Activated CD8-positive, alpha-beta memory T cell treated with anti-CD3 and anti-CD28 coated beads, Interleukin-2, amount 50 U/mL, for 1 hour (primary cell): ENCODE results near the gene NOC2L.

Source experiments
- DNase-seq: peaks from one replicate; pipeline ENCODE4 v3.0.0-alpha.2; 2020; ENCODE audit errors: extremely low read depth

NOC2L gene

DNA sequence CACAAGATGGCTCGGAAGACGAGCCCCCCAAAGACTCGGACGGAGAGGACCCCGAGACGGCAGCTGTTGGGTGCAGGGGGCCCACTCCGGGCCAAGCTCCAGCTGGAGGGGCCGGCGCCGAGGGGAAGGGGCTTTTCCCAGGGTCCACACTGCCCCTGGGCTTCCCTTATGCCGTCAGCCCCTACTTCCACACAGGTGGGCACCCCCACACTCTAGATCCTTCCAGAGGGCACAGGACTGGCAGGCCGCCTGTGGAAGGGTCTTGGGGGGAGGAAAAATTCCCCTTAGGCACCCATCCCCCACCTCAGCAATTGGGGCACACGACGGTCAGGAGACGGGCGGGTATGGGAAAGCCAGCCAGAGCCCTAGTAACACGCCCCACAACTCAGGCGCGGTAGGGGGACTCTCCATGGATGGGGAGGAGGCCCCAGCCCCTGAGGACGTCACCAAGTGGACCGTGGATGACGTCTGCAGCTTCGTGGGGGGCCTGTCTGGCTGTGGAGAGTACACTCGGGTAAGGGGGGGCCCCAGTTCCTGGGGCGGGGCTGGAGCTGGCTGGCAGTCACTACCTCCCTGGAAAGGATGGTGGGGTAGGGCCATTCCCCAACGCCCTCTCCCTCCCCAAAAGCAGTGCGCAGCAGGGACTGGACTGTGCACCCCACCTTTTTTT, 16.1 kb downstream of the NOC2L start:
- no peak for DNase-seq

DNA sequence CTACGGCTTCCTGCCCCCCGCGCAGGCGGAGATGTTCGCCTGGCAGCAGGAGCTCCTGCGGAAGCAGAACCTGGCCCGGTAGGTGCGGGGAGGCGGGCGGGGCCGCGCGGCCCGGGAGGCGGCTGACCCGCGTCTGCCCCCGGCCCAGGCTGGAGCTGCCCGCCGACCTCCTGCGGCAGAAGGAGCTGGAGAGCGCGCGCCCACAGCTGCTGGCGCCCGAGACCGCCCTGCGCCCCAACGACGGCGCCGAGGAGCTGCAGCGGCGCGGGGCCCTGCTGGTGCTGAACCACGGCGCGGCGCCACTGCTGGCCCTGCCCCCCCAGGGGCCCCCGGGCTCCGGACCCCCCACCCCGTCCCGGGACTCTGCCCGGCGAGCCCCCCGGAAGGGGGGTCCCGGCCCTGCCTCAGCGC, 16.6 kb downstream of the NOC2L start:
- DNase-seq, result no peak

DNA sequence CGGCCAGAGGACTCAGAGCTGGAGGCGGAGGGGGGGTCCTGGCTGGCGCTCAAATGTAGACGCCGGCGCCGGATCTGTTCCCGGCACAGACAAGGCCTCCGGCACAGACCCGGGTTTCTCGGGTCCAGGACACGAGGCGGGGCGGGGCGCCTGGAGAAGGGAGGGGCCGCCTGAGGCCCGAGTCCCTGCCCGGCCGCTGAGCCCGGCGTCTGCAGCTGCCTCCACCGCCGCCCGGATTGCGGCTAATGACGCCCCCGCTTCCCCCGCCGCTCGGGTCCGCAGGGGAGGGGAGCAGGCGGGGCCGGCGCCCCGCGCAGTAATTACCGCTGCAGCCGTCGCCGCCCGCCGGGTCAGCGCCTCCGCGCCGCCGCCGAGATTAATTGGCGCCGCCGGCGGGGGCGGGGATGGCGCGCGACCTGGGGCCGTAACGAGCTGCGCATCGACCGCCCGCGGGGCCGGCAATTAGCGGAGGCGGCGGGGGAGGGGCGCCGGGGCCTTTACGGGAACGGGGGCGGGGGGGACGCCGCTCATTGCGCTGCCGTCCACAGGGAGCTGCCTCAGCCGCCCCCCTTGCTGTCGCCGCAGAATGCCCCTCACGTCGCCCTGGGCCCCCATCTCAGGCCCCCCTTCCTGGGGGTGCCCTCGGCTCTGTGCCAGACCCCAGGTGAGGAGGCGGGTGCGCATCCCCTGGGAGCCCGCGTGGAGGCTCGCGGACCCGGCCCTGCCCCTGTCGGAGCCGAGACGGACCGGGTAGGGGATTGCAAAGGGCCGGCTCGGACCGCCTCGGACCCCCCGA, 17.3 kb downstream of the NOC2L start:
- no peak for DNase-seq

DNA sequence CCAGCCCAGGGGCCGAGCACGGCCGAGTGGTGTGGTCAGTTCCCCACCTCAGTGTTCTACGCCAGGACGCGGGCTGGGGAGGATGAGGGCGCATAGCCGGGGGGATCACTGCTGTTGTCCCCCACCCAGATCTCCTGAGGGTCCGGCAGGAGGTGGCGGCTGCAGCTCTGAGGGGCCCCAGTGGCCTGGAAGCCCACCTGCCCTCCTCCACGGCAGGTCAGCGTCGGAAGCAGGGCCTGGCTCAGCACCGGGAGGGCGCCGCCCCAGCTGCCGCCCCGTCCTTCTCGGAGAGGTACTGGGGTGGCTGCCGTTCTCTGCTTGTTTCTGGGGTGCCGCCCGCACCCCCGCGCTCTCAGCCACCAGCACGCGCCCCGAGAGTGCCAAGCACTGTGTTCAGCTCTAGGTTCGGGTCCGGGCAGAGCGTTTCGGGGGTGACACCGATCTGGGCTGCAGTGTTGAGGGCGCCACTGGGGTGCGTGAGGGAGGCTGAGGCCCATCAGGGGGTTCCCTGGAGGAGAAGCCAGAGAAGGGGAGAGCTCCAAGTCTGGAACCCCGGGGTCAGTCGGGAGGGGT, 18.0 kb downstream of the NOC2L start:
- no peak for DNase-seq

DNA sequence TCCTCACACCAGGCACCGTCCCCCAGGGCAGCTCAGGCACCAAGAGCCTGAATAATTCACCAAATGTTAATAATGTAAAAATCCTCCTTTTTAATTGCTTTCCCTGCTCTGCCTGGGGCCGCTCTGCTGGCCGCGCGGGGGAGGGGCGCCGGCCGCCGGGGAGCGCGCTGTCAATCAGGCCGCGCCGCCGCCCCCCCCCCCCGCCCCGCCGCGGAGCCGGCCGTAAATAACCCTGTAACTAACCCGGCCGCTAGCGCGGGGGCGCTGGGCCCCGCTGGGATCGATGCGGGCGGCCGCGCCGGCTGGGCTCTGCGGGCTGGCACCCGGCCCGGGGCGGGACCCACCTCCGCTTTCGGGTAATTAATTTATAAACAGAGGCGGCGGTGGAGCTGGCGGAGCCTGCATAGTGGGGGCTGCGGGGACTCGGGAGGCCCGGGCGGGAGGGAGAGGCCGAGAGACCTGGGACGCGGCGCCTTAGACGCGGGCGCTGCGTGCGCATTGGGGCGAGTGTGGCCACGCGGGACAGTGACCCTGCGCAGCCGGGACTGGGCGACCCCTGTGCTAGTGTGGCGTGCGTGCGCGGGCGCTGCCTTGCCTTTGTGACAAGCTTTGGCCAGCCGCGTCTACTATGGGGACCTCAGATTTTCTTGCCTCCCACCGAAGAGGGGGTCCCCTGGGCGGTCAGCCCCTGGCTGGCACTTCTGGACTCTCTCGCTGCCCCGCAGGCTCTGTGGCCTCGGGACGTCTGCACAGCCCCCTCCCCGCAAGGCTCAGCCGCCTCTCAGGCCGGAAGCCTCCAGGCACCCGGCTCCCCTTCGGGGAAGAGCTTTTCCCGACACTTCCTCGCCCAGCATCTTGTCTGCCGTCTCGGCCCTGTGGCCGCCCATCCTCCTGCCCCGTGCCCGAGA, 18.7 kb downstream of the NOC2L start:
- no peak for DNase-seq

- no peak for DNase-seq
Measured at GRCh38 chr1:939511-940106, 19.4 kb downstream of the NOC2L start.

- no peak for DNase-seq
Measured at GRCh38 chr1:938711-939489, 20.2 kb downstream of the NOC2L start.

- no peak for DNase-seq
Measured at GRCh38 chr1:938088-938683, 20.9 kb downstream of the NOC2L start.

- no peak for DNase-seq
Measured at GRCh38 chr1:937521-937920, 21.5 kb downstream of the NOC2L start.

- no peak for DNase-seq
Measured at GRCh38 chr1:936348-937264, 22.4 kb downstream of the NOC2L start.

GRCh38 chr1:935751-936231, 23.3 kb downstream of the NOC2L start:
- DNase-seq, result no peak

- no peak for DNase-seq
Measured at GRCh38 chr1:934991-935750, 23.9 kb downstream of the NOC2L start.

DNA sequence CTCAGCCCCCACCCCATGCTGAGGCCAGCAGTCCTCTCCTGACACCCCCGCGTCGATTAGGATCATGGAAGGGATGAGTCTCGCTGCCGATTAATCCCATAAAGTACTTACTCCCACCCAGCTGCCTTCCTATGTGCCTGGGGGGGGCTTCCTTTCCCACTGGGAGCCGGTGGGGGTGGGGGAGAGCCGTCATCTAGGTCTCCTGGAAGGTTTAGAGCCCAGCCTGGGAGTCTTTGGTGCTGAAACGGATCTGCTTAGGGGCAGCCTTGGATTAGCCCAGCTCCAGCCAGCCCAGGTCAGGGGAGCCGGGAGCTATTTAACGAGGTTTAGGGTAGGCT, 25.5 kb downstream of the NOC2L start:
- no peak for DNase-seq

DNA sequence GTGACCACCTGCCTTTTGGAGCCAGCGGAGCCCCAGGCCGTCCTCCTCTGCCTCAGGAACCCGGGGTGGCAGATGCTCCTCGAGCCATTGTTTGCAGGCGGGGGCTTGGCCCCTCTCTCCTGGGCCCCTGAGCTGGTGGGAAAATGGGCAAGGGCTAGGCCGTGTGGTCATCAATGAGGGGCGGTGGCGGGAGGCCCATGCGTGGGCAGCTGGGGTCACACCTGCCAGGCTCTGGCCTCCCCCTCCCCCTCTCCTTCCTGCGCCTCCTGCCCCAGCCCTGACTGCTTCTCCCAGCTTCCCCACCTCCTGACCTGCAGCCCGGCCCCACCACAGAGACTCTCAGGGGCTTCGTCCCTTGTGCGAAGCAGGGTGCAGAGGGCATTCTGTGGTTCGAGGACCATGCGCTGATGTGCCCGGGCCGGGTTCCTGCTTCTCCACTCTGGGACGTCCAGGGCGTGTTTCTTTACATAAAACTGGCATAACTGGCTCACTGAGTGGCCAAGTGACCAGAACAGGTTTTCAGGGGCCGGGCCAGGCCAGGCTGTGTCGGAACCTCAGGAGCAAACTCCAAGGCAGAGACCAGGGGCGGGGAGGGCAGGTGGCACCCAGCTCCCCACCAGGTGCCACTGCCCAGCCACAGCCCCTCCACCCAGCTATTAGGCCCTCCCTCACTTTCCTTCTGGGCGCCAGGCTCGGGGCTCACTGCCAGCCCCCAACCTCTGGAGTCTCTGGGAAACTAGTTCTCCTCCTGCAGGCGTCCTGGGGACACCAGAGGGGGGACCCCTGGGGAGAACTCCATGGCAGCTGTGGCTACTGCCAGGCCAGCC, 26.1 kb downstream of the NOC2L start:
- no peak for DNase-seq

- no peak for DNase-seq
Measured at GRCh38 chr1:932173-932510, 26.9 kb downstream of the NOC2L start.

DNA sequence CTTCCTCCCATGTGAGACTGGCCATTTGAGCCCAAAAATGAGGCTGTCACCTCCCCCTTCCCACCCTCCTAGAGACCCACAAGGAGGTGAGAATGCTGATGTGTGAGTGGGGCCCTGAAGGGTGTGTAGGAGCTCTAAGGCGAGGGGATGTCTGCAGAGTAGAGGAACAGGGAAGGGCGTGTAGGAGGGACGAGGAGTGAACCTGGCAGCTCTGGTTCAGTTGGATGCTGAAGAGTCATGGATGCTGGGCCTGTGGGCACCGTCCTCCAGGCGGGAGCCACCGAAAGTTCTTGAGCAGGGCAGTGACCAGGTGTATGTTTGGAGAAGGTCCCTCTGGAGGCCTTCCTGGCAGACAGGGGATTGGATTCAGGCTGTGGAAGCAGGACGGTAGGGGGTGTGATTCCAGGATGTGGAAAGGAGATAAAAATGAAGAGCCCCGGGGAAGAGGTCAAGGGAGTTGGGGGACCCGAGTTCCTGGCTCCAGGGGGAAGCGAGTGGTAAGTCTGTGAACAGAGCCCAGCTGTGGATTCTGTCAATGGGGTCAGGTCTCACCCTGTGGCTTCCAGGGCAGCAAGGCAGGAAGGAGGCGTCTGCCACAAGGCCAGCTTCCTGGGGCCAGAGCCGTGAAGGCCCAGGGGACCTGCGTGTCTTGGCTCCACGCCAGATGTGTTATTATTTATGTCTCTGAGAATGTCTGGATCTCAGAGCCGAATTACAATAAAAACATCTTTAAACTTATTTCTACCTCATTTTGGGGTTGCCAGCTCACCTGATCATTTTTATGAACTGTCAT, 27.5 kb downstream of the NOC2L start:
- no peak for DNase-seq

DNA sequence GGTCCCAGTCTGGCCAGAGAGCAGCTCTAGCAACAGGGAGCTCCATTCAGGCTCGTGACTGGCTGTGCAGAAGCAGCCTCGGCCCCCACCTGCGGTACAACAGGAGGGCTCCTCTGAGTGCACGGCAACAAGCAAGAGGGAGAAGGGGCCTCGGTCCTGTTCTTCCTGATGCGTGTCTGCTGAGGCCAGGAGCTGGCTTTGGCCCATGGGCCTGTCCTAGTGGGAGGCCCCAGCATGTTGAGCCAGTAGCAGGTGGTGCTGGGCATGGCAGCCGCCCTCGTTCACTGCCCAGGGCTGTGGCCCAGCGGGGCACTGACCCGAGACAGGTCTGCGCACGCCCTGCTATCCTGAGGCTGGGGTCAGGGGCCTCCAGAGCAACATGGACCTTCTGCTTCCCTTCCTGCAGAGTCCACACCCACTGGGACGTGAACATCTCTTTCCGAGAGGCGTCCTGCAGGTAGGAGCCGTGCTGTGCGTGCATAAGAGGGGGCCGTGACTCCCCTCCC, 28.4 kb downstream of the NOC2L start:
- DNase-seq, result no peak
